ENCODE measurements around the gene OVCH2. TPM values are rescaled to one million over a fixed set of nuclear protein-coding genes. Genes with fewer than 3 reads are reported as not detected.

The OVCH2 gene
- polyA plus RNA-seq, 1 experiment: 3.7 TPM

- Histone ChIP-seq H3K4me3 (ENCODE audit: low read depth, low read length) (no peak overlapping the region), H3K36me3 (ENCODE audit: control insufficient read depth, insufficient read depth, low read length) (no peaks in the 10 kb centered on the region), H3K27me3 (ENCODE audit: control insufficient read depth, insufficient read depth, low read length) (no peaks in the 10 kb centered on the region; the same call in 1 of the 2 replicates)
- peak; percentile 91 for TF ChIP-seq CTCF (IDR thresholded peaks at IDR 0.05; ENCODE audit: insufficient read depth, low read depth, low read length)
- ChIA-PET CTCF (interaction anchor here (0.7 to 2.4 kb wide), 16 partner anchors 9 to 731 kb away, joined by 3 to 18 read pairs (median 4); no protein-coding TSS in a partner anchor), POLR2A (no interaction called here)
- DNase-seq (ENCODE audit: low read depth): no peak
Observed at GRCh38 chr11:7688238-7688826, 17.9 kb downstream of the OVCH2 start.

- Histone ChIP-seq H3K4me3 (ENCODE audit: low read depth, low read length) (no peak overlapping the region), H3K36me3 (ENCODE audit: control insufficient read depth, insufficient read depth, low read length) (no peaks in the 10 kb centered on the region), H3K27me3 (ENCODE audit: control insufficient read depth, insufficient read depth, low read length) (no peaks in the 10 kb centered on the region; the same call in 1 of the 2 replicates)
- no peak for TF ChIP-seq CTCF (IDR thresholded peaks at IDR 0.05; ENCODE audit: insufficient read depth, low read depth, low read length)
- POLR2A ChIA-PET: no interaction called here
- CTCF ChIA-PET: interaction anchor here (0.6 to 2.4 kb wide), 18 partner anchors 10 to 730 kb away, joined by 3 to 18 read pairs (median 4); no protein-coding TSS in a partner anchor
- DNase-seq (ENCODE audit: low read depth): no peak
Observed at GRCh38 chr11:7687386-7687785, 18.9 kb downstream of the OVCH2 start.

- TF ChIP-seq CTCF (IDR thresholded peaks at IDR 0.05; ENCODE audit: insufficient read depth, low read depth, low read length): no peak
- no peaks in the 10 kb centered on the region; the same call in 1 of the 2 replicates for H3K27me3 ChIP-seq (ENCODE audit: control insufficient read depth, insufficient read depth, low read length)
- CTCF ChIA-PET: interaction anchor here (1.0 to 2.4 kb wide), 11 partner anchors 9 to 589 kb away, joined by 3 to 18 read pairs (median 5); no protein-coding TSS in a partner anchor
- POLR2A ChIA-PET: no interaction called here
- H3K4me3 ChIP-seq (ENCODE audit: low read depth, low read length): no peak overlapping the region
- no peaks in the 10 kb centered on the region for H3K36me3 ChIP-seq (ENCODE audit: control insufficient read depth, insufficient read depth, low read length)
- DNase-seq (ENCODE audit: low read depth): no peak
Observed at GRCh38 chr11:7686761-7687160, 19.5 kb downstream of the OVCH2 start.

- Histone ChIP-seq H3K36me3 (ENCODE audit: control insufficient read depth, insufficient read depth, low read length) (no peaks in the 10 kb centered on the region), H3K27me3 (ENCODE audit: control insufficient read depth, insufficient read depth, low read length) (no peaks in the 10 kb centered on the region; the same call in 1 of the 2 replicates), H3K4me3 (ENCODE audit: low read depth, low read length) (no peak overlapping the region)
- no peak for DNase-seq (ENCODE audit: low read depth)
- POLR2A ChIA-PET: no interaction called here
- CTCF ChIA-PET: no interaction called here
- no peak for TF ChIP-seq CTCF (IDR thresholded peaks at IDR 0.05; ENCODE audit: insufficient read depth, low read depth, low read length)
Observed at GRCh38 chr11:7683571-7683970, 22.7 kb downstream of the OVCH2 start.

- Histone ChIP-seq H3K36me3 (ENCODE audit: control insufficient read depth, insufficient read depth, low read length) (no peaks in the 10 kb centered on the region), H3K27me3 (ENCODE audit: control insufficient read depth, insufficient read depth, low read length) (no peaks in the 10 kb centered on the region), H3K4me3 (ENCODE audit: low read depth, low read length) (no peak overlapping the region)
- CTCF ChIA-PET: interaction anchor here (0.6 to 2.6 kb wide), 10 partner anchors 9 to 420 kb away, joined by 3 to 7 read pairs (median 4); no protein-coding TSS in a partner anchor
- POLR2A ChIA-PET: interaction anchor here (0.6 to 0.7 kb wide), 2 partner anchors 126 to 222 kb away, joined by 4 to 5 read pairs; no protein-coding TSS in a partner anchor
- DNase-seq (ENCODE audit: low read depth): no peak
- no peak for TF ChIP-seq CTCF (IDR thresholded peaks at IDR 0.05; ENCODE audit: insufficient read depth, low read depth, low read length)
Observed at GRCh38 chr11:7677796-7678201, 28.5 kb downstream of the OVCH2 start.

Measured in BJ (cell line).